Hypothalamus (tissue), 51 donors: ENCODE data around the gene BTBD19.
"Not testable (repeated sequence)": the region's sequence is repeated elsewhere in the genome, so short reads cannot be mapped to it uniquely, and the experiment has no call there.

Experiments
- DNase-seq, 51 donors: peaks; one replicate each; lab custom pipeline; 2025; lab: John Stamatoyannopoulos, UW

Gene BTBD19, protein sequence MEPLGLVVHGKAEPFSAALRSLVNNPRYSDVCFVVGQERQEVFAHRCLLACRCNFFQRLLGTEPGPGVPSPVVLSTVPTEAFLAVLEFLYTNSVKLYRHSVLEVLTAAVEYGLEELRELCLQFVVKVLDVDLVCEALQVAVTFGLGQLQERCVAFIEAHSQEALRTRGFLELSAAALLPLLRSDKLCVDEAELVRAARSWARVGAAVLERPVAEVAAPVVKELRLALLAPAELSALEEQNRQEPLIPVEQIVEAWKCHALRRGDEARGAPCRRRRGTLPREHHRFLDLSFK

DNA sequence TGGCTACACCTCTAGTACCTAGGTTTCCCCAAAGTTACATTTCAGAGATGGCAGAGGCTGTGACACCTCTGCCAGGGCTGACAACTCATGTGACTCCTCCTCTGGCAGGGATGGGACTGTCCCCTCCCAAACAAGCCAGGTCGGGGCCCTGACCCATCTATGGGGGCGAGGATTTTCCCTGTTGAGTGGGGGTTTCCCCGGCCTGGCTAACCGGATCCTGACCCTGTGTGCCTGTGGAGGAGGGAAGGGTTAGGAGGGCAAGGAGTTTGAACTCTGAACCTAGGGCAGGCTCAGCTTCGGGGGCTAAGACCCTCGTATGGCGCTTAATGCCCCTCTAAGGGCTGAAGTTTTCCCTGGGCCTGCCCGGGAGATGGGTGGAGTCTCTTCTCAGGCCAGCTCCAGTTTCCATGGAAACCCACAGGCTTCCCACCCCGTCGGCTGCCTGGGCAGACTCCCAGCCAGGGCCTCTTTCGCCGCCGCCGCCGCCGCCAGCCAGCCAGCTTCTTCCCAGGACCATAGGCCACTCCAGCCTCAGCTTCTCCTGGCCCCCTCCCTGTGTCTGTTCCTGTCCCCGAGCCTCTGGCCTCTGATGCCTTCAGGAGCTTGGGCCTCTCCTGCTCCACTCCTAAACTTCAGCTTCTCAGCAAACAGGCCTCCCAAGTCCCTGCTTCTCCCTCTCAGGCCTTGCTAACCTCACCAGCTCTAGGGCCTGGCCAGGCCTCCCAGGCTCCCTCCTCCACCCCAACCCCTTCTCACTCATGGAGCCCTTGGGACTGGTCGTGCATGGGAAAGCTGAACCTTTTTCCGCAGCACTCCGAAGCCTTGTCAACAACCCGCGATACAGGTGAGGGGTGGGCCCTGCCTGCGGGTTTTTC, at the start of gene BTBD19:
Gene BTBD19 (plus strand): TSS at position 461 of the 875 bp plus-strand sequence. CDS start 298 bp downstream, at position 759.
- DNase-seq: peak in 47 of 51 donors; percentile 11 to 87 (median 67)

GRCh38 chr1:44759077-44759476, 49.2 kb upstream of the BTBD19 start:
- no peak for DNase-seq

- no peak for DNase-seq
Measured at GRCh38 chr1:44760876-44761275, 47.4 kb upstream of the BTBD19 start.

DNA sequence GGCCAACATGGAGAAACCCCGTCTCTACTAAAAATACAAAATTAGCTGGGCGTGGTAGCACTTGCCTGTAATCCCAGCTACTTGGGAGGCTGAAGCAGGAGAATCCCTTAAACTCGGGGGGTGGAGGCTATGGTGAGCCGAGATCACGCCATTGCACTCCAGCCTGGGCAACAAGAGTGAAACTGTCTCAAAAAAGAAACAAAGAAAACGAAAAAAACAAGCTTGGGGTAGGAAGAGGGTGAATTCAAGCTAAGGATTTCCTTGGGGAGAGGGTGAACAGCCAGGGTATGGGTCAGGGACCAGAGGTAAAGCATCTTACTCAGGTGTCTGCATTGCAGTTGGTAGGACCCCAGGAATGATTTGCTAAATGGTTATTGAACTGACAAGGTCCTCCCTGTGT, 41.9 kb upstream of the BTBD19 start:
- DNase-seq: not testable (repeated sequence)

DNA sequence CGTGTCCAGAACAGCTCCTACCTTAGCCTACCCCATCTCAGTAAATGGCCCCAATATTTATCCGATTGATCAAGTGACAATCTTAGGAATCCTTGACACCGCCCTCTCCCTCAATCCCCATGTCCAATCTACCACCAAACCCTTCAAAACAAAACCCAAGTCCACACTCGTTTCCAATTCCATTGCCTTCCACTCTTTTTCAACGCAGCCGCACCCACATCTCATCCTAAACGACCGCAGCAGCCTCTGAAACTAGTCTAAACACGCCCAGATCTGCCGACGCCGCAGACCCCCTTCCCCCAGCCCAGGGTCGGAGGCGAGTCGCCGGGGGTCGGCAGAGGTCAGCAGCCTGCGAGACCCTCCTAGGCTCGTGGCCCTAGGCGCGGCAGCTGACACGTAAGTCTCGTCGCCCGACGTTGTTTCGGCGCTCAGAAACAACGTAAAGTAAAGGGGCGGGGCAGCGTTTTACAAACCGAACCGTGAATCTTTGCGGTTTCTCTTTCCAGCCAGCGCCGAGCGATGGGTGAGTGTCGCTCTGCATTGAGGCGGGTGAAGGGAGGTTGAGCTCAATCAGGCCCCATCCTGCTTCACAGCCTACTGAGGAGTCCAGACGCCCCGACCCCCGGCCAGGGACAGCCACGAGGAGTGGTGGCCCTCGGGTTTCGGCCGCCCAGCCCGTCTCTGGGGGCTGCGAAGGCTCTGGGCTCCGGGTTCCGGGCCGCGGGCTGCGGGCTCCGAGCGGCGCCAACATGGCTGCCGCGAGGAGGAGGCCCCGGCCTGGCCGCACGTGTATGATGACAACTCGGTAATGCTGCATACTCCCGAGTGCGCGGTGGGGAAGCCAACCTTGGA, 33.0 kb upstream of the BTBD19 start, which contains the start of gene RPS8:
Gene RPS8 (plus strand): TSS at position 463 of the 852 bp plus-strand sequence. CDS start 57 bp downstream, at position 520.
- peak; percentile 62 to 95 (median 84) for DNase-seq

- peak in 9 of 51 donors; percentile 41 to 78 (median 57) for DNase-seq
Measured at GRCh38 chr1:44775930-44776729, 32.2 kb upstream of the BTBD19 start.

DNA sequence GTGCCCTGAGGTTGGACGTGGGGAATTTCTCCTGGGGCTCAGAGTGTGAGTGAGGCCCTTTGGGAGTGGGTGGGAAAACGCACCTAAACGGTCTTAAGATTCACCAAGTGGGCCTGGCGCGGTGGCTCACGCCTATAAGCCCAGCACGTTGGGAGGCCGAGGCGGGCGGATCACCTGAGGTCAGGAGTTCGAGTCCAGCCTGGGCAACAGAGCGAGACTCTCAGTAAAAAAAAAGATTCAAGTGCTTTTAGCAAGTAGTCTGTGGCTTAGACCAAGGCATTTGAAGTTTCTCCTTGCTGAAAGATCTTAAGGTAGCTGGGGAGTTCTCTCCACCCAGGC, 31.6 kb upstream of the BTBD19 start:
- no peak for DNase-seq

GRCh38 chr1:44777547-44777946, 30.8 kb upstream of the BTBD19 start:
- no peak for DNase-seq

DNA sequence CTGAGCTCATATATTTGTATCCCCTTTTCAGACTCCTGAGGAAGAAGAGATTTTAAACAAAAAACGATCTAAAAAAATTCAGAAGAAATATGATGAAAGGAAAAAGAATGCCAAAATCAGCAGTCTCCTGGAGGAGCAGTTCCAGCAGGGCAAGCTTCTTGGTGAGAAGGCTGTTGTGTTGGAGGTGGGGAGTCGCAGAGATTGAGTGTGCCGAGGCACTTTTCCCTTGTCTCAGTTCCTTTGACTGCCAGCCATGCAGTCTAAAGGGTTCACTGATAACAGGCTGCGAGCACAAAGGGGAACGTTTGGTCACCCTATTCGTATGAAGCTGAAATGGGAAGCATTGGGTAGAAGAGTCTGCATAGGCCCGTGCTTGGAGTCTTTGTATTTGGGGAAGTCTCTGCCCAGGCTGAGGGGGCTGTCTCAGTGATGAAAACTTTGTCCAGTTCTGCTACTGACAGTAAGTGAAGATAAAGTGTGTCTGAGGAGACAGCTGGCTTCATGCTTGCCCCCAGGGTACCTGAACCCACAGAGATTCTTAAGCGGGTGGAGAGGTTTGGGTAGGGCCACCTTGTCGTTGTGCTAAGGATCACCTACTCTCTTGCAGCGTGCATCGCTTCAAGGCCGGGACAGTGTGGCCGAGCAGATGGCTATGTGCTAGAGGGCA, 30.2 kb upstream of the BTBD19 start:
- DNase-seq: no peak

DNA sequence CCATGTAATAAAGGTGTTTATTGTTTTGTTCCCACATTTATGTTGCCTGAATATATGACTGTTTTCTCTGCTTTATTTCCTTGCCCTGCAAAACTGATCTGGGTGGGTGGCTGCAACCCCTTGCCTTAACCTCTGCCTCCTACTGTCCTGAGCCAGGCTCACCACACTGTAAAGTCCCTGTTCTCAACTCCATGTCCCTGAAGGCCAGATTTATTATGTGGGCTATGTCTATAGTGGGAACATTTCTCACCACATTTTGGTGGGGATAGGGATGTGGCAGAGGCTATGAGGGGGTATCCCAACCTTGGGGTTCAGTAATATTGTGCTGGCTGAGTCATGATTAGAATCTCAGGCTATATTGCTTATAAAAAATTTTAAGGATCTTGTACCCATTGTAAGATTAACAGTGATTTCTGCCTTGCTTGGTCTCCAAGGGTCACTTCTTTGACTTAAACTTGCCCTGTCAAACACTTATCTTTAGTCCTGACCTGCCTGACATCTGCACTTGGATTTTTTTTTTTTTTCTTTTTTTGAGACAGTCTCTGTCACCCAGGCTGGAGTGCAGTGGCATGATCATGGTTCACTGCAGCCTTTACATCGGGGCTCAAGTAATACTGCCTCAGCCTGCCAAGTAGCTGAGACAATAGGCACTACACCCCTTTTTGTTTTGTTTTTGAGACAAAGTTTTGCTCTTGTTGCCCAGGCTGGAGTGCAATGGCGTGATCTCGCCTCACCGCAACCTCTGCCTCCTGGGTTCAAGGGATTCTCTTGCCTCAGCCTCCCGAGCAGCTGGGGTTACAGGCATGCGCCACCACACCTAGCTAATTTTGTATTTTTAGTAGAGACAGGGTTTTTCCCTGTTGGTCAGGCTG, 29.4 kb upstream of the BTBD19 start:
- no peak for DNase-seq

DNA sequence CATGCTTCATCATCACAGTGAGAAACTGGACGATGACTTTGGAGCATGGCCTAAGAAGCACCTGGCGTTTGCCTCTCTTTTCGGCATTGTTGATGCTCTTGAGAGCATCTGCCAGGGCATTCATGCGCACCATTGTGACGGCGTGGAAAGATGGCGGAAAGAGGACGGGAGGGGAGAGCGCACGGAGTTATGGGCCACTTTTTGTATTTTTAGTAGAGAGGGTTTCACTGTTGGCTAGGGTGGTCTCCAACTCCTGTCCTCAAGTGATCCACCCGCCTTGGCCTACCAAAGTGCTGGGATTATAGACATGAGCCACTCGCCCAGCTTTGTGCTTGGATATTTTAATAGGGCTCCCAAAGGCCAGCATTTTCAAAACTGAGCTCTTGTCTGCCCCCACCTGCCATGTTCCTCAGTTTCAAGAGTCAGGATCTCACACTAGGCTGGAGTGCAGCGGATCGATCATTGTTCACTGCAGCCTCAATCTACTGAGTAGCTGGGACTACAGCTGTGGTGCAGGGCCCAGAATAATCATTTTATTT, 27.7 kb upstream of the BTBD19 start:
- no peak for DNase-seq

- no peak for DNase-seq
Measured at GRCh38 chr1:44783697-44784093, 24.6 kb upstream of the BTBD19 start.

- peak in 6 of 51 donors; percentile 25 to 42 (median 33) for DNase-seq
Measured at GRCh38 chr1:44784094-44785028, 24.0 kb upstream of the BTBD19 start.

DNA sequence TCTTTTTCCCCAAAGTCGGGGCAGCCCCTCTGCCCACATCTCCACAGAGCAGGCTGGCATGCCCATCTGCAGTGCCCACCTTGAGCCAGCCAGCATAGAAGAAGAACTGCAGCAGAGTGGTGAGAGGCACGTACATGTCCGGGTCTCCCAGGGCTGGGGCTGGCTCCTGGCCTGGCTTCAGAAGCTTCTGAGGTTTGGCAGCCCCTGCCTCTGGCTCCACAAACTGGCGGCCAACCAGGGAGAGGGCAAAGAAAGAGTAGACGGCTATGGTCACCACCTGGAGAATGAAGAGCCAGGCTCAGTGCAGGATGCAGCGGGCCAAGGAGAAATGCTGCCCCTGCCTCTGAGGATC, 23.3 kb upstream of the BTBD19 start:
- no peak for DNase-seq

GRCh38 chr1:44785501-44786137, 22.7 kb upstream of the BTBD19 start:
- no peak for DNase-seq

- DNase-seq: peak in 19 of 51 donors; percentile 17 to 62 (median 39)
Measured at GRCh38 chr1:44786138-44786840, 22.0 kb upstream of the BTBD19 start.
